Astrocyte of the cerebellum (primary cell): ENCODE results near the gene MBIP.

Experiments
- DNase-seq: peaks from one replicate; pipeline ENCODE4 v3.0.0-alpha.2; 2011; ENCODE audit warnings: low read depth
- H3K4me3 ChIP-seq: 2 replicates; pipeline ENCODE4 v1.5.1; 2011; ENCODE audit warnings: mild to moderate bottlenecking, low read depth, low read length, moderate library complexity
- in situ Hi-C: cut with HindIII; loops from 2 replicates; pipeline ENCODE4 v1.10.0; 2017; ENCODE audit warnings: low sequenced_read_pairs
- TF ChIP-seq, protein P1 (sequence below): IDR thresholded peaks from 2 replicates; pipeline ENCODE4 v1.5.1; 2012; ENCODE audit warnings: low read length, low read depth, moderate library complexity, mild to moderate bottlenecking; ENCODE audit errors: missing control alignments

MBIP gene

DNA sequence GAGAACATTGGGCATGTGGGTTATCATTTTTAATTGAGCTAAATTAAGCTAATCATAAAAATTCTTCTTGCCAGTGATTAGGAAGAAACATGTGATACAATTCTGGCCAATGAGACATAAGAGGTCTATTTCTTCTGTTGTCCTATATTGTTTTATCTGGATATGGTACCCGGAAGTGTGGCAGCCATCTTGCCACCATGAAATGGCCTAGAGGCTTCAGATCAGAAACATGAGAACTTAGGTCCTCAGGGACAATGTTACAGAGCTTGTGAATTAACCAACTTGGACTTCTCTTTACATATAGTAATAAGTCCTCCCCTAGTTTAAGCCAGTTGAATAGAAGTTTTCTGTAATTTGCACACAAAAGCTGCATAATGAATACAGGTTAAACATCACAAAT lies 30.5 kb downstream of the MBIP start:
- H3K4me3 ChIP-seq: no peak overlapping the region
- TF ChIP-seq, protein P1, sequence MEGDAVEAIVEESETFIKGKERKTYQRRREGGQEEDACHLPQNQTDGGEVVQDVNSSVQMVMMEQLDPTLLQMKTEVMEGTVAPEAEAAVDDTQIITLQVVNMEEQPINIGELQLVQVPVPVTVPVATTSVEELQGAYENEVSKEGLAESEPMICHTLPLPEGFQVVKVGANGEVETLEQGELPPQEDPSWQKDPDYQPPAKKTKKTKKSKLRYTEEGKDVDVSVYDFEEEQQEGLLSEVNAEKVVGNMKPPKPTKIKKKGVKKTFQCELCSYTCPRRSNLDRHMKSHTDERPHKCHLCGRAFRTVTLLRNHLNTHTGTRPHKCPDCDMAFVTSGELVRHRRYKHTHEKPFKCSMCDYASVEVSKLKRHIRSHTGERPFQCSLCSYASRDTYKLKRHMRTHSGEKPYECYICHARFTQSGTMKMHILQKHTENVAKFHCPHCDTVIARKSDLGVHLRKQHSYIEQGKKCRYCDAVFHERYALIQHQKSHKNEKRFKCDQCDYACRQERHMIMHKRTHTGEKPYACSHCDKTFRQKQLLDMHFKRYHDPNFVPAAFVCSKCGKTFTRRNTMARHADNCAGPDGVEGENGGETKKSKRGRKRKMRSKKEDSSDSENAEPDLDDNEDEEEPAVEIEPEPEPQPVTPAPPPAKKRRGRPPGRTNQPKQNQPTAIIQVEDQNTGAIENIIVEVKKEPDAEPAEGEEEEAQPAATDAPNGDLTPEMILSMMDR: no peak
- DNase-seq: no peak
- in situ Hi-C loops: no loop called here

DNA sequence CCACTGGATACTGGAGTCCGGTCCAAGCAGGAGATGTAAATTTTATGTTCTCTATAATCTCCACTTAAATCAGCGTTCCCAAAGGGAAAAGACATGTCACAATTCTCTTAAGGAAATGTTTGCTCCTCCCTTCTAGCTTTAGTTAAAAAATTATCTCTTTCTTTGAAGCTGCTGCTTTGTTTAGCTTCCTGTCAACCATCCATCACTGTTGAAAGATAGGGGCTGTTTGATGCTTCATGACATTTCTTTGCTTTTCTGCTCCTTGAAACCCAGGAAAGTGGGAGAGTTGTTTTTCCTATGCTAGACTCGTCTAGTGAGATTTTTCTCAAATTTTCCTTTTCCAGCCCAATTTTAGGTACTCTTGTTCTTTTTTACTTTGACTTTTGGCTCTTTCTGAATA lies 31.9 kb downstream of the MBIP start:
- in situ Hi-C loops: no loop called here
- no peak for DNase-seq
- no peak overlapping the region for H3K4me3 ChIP-seq
- TF ChIP-seq, protein P1: no peak

DNA sequence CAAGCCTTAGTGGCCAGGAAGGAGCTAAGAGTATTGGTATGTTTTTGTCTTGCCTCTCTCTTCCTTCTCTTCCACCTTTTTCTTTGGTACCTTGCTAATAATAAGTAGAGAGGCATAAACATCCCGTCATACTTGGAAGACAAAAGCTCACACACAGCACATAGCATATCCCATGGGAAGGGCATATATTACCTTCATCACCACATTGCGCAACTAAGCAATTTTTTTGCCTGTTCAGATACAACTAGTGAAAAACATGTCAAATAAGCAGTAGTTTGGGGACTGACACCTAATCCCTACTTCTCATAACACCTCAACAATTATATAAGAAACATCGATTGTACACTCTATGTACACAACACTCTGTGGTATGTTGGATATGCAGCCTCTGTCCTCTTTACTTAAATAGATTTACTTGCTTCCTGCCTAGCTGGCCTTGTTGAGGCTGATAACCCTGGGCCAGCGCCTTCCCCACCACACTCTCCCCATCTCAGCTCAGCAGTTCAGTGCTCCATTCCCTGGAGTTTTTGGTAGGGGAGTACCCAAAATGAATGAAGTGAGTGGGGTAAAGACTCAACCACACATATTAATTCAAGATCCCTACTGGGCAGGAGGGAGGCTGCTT lies 35.4 kb downstream of the MBIP start:
- TF ChIP-seq, protein P1: no peak
- no peak overlapping the region for H3K4me3 ChIP-seq
- no peak for DNase-seq
- in situ Hi-C loops: no loop called here

DNA sequence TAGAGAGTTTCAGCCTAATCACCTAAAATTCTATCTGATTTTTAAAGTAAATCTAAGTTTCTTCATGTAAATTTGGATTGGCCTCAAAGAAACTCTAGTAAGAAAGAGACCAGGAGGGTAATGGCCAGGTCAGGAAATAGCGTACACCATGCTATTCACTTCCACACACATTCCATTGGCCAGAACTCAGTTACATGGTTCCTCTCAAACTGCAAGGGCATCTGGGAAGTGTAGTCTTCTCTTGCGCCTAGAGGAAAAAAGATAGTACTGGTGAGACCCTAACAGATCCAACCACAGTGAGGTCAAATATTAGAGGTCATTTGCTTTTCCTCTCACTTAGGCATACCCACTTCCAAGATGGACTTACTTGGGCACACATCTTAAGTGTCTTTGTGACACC lies 39.1 kb downstream of the MBIP start:
- in situ Hi-C loops: no loop called here
- TF ChIP-seq, protein P1: no peak
- no peak overlapping the region for H3K4me3 ChIP-seq
- DNase-seq: no peak

DNA sequence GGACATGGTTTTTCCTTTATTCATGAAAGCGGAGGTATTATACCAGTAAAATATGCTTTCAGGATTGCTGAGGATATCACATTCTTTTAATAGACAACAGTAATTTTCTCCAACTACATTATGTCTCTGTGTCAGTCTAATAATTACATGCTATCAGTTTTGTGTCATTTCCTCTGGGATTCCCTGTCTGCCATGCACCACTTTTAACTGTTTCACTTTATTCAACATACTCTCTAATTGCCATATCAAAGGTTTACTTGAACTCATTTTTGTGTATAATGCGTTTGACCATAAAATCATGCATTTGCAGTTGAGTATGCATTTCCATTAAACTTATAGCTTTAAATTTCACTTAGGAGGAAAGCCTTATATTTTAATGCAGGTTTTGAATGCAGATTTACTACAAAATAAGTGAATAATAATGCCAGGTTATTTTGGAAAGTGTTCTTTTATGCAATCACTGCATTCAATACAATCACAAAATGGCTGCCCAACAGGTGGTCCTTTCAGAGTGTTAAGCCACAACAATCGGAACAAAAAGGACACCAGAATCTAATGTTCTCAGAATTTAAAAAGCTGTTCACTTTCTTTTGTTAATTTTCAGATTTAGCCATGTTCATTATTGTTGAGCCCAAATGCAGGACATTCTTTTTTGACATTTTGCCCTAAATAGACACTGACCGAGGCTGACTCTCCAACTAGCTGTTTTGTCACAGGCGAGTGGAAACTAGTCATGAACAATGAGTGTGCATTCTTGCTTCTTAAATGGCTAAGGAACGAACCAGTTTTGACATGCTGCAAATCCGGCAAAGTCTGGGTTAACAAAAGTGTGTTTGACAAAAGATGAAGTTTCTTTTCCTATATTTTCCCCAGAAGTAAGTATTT lies 40.9 kb downstream of the MBIP start:
- TF ChIP-seq, protein P1: no peak
- DNase-seq: no peak
- in situ Hi-C loops: no loop called here
- H3K4me3 ChIP-seq: no peak overlapping the region

DNA sequence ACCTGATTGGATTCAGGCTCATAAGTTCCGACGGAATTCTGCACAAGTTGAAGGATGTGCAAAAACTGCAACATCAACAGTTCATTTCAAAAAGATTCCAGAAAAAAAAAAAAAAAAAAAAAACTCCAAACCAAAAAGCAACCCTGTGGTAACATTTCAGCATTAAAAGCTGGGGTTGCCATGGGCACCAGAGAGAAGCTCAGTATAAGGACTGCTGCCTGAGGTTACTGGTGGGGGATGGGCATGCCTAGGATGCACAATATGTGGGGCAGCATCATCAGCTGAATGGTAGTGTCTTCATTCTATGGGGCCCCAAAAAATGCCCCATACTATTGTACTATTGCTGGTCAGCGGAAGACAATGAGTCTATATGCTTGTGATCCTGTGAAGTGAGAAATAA lies 44.7 kb downstream of the MBIP start:
- DNase-seq: no peak
- in situ Hi-C loops: no loop called here
- H3K4me3 ChIP-seq: no peak overlapping the region
- TF ChIP-seq, protein P1: no peak
